H1 (cell line): ENCODE results near the gene IDE. TPM values are rescaled to one million over a fixed set of nuclear protein-coding genes. Genes with fewer than 3 reads are reported as not detected.

Experiments
- CEBPB ChIP-seq: IDR thresholded peaks from 2 replicates; pipeline ENCODE4 v1.6.1; 2012; ENCODE audit warnings: low read depth, low read length
- EGR1 ChIP-seq: IDR thresholded peaks from 2 replicates; pipeline ENCODE4 v1.6.1; 2011; ENCODE audit warnings: low read depth, low read length, borderline replicate concordance
- HDAC2 ChIP-seq, 2 experiments: fragments of 300-600 bp in 1 of 2; sonication (generic) in 1 of 2; IDR thresholded peaks; 2 replicates each; pipeline ENCODE4 v1.6.1; 2011 to 2012; ENCODE audit warnings: low read depth in 2 of 2, low read length in 2 of 2, mild to moderate bottlenecking in 2 of 2, moderate library complexity in 2 of 2, borderline replicate concordance in 1 of 2, inconsistent platforms in 1 of 2
- SIRT6 ChIP-seq: IDR thresholded peaks from one replicate; pipeline ENCODE4 v1.7.1; 2012; ENCODE audit warnings: low read length, inconsistent platforms
- polyA plus RNA-seq, 7 experiments: library from polyadenylated mRNA; depleted of rRNA in 3 of 7; stranded (reverse) in 5 of 7; unstranded in 2 of 7; fragments of >200 nt in 5 of 7; fragments of 200-250 nt in 2 of 7; gene quantifications; 1 replicate in 5 of 7; 2 replicates in 1 of 7; 4 replicates in 1 of 7; pipeline versions ENCODE4 v1.2.1 to v1.2.3, GENCODE V29; 2011 to 2013; ENCODE audit warnings: missing spikeins in 2 of 7, mixed read lengths in 2 of 7
- total RNA-seq: library from RNA; stranded (reverse); fragmentation: NEBNext Ultra II Directional; extraction: Animal tissue kit (Norgen Biotek cat#: 25700); gene quantifications from 2 replicates; pipeline ENCODE4 v1.2.1, GENCODE V29; 2021

The IDE gene
- total and polyA plus RNA-seq, 2 of the 8 experiments (the other 6 are each of a cell fraction or from before 2014, with no cell fraction given) = 12.7 to 52.7 TPM

DNA sequence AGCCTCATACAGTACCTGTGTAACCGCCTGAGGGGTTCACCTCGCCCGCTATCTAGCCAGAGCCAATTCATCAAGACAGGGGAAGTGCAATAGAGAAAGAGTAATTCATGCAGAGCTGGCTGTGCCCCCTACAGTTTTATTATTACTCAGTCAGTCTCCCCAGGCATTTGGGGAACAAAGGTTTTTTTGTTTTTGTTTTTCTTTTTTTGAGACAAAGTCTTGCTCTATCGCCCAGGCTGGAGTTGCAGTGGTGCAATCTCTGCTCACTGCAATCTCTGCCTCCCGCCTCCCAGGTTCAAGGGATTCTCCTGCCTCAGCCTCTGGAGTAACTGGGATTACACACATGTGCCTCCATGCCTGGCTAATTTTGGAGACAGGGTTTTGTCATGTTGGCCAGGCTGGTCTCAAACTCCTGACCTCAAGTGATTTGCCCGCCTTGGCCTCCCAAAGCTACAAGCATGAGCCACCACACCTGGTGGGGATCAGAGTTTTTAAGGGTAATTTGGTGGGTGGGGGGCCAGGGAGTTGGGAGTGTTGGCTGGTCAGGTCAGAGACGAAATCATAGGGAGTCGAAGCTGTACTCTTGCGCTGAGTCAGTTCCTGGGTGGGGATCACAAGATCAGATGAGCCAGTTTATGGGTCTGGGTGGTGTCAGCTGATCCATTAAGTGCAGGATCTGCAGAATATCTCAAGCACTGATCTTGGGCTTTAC lies 166.4 kb downstream of the IDE start (continued):
- TF ChIP-seq HDAC2 (IDR thresholded peaks at IDR 0.05; ENCODE audit: borderline replicate concordance in 1 of 2, low read depth in 2 of 2, low read length in 2 of 2) = no peak
- no peak for TF ChIP-seq EGR1
- no peak for TF ChIP-seq SIRT6
- TF ChIP-seq CEBPB = no peak
